ENCODE results near the gene ARHGAP19.

DNA sequence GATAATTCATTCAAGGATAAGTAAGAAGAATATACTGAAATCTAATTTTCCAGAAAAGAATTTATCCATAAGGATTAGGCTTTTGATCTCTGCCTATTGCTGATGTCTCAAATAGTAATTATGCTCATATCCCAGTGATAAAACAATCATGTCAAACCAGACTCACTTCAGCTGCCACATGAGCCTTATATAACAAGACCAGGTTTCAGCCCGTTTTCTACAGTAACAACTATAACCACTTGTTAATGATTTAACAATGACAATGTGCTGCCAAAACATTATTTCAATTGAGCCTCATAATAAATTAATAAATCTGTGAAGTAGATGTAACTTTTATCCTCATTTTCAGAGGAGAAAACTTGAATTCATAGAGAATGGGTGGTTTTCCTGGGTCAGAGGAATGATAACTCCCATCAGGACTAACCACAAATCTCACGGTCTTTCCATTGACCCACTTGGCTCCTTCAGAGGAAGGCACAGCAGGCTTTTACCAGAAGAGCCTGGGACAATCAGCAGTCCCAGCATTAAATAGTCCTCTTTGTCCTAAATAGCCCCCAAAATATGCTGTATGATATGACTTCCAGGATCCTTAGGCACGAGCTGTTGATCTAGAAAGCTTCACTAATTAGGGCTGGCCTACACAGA is 64.2 kb downstream of the ARHGAP19 start:
- TF ChIP-seq, protein P1, sequence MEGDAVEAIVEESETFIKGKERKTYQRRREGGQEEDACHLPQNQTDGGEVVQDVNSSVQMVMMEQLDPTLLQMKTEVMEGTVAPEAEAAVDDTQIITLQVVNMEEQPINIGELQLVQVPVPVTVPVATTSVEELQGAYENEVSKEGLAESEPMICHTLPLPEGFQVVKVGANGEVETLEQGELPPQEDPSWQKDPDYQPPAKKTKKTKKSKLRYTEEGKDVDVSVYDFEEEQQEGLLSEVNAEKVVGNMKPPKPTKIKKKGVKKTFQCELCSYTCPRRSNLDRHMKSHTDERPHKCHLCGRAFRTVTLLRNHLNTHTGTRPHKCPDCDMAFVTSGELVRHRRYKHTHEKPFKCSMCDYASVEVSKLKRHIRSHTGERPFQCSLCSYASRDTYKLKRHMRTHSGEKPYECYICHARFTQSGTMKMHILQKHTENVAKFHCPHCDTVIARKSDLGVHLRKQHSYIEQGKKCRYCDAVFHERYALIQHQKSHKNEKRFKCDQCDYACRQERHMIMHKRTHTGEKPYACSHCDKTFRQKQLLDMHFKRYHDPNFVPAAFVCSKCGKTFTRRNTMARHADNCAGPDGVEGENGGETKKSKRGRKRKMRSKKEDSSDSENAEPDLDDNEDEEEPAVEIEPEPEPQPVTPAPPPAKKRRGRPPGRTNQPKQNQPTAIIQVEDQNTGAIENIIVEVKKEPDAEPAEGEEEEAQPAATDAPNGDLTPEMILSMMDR (IDR thresholded peaks at IDR 0.05): no peak
- no peak for TF ChIP-seq TCF7L2 (IDR thresholded peaks at IDR 0.05; ENCODE audit: low read depth, low read length)
- no peak for TF ChIP-seq POLR2AphosphoS5 (IDR thresholded peaks at IDR 0.05; ENCODE audit: low read depth, low read length)
- TF ChIP-seq, protein P2, sequence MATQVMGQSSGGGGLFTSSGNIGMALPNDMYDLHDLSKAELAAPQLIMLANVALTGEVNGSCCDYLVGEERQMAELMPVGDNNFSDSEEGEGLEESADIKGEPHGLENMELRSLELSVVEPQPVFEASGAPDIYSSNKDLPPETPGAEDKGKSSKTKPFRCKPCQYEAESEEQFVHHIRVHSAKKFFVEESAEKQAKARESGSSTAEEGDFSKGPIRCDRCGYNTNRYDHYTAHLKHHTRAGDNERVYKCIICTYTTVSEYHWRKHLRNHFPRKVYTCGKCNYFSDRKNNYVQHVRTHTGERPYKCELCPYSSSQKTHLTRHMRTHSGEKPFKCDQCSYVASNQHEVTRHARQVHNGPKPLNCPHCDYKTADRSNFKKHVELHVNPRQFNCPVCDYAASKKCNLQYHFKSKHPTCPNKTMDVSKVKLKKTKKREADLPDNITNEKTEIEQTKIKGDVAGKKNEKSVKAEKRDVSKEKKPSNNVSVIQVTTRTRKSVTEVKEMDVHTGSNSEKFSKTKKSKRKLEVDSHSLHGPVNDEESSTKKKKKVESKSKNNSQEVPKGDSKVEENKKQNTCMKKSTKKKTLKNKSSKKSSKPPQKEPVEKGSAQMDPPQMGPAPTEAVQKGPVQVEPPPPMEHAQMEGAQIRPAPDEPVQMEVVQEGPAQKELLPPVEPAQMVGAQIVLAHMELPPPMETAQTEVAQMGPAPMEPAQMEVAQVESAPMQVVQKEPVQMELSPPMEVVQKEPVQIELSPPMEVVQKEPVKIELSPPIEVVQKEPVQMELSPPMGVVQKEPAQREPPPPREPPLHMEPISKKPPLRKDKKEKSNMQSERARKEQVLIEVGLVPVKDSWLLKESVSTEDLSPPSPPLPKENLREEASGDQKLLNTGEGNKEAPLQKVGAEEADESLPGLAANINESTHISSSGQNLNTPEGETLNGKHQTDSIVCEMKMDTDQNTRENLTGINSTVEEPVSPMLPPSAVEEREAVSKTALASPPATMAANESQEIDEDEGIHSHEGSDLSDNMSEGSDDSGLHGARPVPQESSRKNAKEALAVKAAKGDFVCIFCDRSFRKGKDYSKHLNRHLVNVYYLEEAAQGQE (IDR thresholded peaks at IDR 0.05; ENCODE audit: insufficient read depth in 1 of 2, low read depth in 2 of 2, low read length in 1 of 2): no peak
- no peak for TF ChIP-seq SIN3A (IDR thresholded peaks at IDR 0.05; ENCODE audit: borderline replicate concordance, insufficient read depth, low read depth, low read length)

Data from Panc1 (cell line).